ENCODE results near the gene FOXL3.
"Not testable (repeated sequence)": the region's sequence is repeated elsewhere in the genome, so short reads cannot be mapped to it uniquely, and the experiment has no call there.

FOXL3 gene

GRCh38 chr7:289756-290553 lies at the start of gene FOXL3:
Gene FOXL3, plus strand, starts transcription at chr7:290170. Its CDS starts 0 bp downstream, at chr7:290170.
- no peak for DNase-seq (ENCODE audit: low read depth in 1 of 2, low spot score in 1 of 2)
- no peak for TF ChIP-seq JUND (IDR thresholded peaks at IDR 0.05; ENCODE audit: low read depth)
- in situ Hi-C loops (cut with HindIII; ENCODE audit: low pct_unique_long_range_greater_than_20kb, low sequenced_read_pairs), result no loop called here

- in situ Hi-C loops (cut with HindIII; ENCODE audit: low pct_unique_long_range_greater_than_20kb, low sequenced_read_pairs), result no loop called here
- no peak for TF ChIP-seq JUND (IDR thresholded peaks at IDR 0.05; ENCODE audit: low read depth)
- no peak for DNase-seq (ENCODE audit: low read depth in 1 of 2, low spot score in 1 of 2)
Observed at GRCh38 chr7:240887-241421, 49.0 kb upstream of the FOXL3 start.

DNA sequence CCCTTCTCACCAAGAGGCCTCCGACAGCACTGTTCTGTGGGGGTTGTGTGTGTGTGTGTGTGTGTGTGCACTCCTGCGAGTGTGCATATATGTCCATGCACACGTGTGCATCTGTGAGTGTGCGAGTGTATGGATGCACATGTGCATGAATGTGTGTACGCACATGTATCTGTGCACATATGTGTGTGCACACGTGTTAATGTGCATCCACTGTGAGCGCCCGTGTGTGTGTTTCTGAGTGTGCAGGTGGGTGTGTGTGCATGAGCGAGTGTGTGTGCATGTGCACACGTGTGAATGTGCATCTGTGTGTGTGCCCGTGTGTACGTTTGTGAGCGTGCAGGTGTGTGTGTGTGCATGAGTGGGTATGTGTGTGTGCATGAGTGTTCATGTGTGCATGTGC lies 48.5 kb upstream of the FOXL3 start:
- DNase-seq (ENCODE audit: low read depth in 1 of 2, low spot score in 1 of 2), result no peak
- TF ChIP-seq JUND (IDR thresholded peaks at IDR 0.05; ENCODE audit: low read depth), result no peak
- in situ Hi-C loops (cut with HindIII; ENCODE audit: low pct_unique_long_range_greater_than_20kb, low sequenced_read_pairs), result no loop called here

GRCh38 chr7:242826-243579 lies 47.0 kb upstream of the FOXL3 start:
- DNase-seq (ENCODE audit: low read depth in 1 of 2, low spot score in 1 of 2); in situ Hi-C loops (cut with HindIII; ENCODE audit: low pct_unique_long_range_greater_than_20kb, low sequenced_read_pairs): not testable (repeated sequence)

DNA sequence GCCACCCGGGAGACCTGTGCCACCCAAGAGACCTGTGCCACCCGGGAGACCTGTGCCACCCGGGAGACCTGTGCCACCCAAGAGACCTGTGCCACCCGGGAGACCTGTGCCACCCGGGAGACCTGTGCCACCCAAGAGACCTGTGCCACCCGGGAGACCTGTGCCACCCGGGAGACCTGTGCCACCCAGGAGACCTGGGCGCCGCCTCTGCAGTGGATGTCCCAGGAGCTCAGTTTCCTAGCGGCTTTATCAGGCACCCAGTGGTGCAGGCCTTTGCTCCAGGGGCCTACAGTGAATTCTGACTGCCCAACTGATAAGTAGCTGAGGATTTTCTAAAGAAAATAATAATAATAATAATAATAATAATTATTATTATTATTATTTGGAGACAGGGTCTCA lies 46.4 kb upstream of the FOXL3 start:
- in situ Hi-C loops (cut with HindIII; ENCODE audit: low pct_unique_long_range_greater_than_20kb, low sequenced_read_pairs); DNase-seq (ENCODE audit: low read depth in 1 of 2, low spot score in 1 of 2): not testable (repeated sequence)

DNA sequence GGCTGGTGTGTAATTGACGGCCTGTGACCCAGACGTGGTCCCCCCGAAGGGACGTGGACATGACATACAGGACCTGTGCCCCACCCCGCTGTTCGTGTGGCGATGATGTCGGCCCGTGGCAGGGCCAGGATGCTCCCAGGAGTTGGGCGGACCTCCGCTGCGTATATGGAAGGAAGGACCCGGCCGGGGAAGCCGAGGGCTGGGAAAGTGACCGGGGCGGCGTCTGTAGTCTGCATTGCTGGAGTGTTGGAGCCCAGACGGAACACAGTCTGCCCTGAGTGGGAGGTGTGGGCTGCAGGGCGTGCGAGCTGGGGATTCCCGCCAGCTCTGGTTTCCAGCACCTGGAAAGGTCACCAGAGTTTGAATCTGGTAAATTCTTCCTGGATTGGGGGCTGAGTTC lies 45.0 kb upstream of the FOXL3 start:
- no peak for DNase-seq (ENCODE audit: low read depth in 1 of 2, low spot score in 1 of 2)
- no peak for TF ChIP-seq JUND (IDR thresholded peaks at IDR 0.05; ENCODE audit: low read depth)
- in situ Hi-C loops (cut with HindIII; ENCODE audit: low pct_unique_long_range_greater_than_20kb, low sequenced_read_pairs), result no loop called here

DNA sequence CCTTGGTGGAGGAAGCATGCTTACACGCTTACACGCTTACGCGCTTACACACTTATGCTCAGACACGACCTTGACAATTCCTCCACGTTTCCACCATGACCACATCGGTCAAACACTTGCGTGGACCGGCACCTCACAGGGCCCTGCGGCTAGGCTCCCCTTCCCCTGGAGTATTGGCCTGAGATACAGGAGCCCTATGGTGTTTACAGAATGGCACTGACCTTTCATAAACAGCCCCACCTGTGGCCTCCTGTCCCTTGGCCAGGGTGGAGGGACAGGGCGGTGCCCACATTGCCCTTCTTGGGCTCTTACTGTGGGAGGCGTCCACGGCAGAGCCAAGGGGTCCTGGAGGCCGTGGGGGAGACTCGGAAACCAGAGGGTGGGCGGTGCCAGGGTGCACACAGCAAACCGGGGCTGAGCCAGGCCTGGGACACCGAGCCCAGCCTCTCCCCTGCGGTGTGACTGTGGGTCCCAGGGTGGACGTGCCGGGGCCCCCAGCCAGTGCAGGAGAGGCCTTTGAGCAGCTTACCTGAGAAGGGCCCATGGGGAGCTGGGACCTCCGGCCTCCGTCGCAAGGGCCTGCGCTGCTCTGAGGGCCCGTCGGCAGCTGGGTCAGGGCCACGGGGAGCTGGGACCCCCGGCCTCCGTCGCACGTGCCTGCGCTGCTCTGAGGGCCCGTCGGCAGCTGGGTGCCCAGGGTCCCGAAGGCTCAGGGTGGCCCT lies 44.2 kb upstream of the FOXL3 start:
- no peak for DNase-seq (ENCODE audit: low read depth in 1 of 2, low spot score in 1 of 2)
- in situ Hi-C loops (cut with HindIII; ENCODE audit: low pct_unique_long_range_greater_than_20kb, low sequenced_read_pairs), result no loop called here
- no peak for TF ChIP-seq JUND (IDR thresholded peaks at IDR 0.05; ENCODE audit: low read depth)

- in situ Hi-C loops (cut with HindIII; ENCODE audit: low pct_unique_long_range_greater_than_20kb, low sequenced_read_pairs), result no loop called here
- TF ChIP-seq JUND (IDR thresholded peaks at IDR 0.05; ENCODE audit: low read depth), result no peak
- DNase-seq (ENCODE audit: low read depth in 1 of 2, low spot score in 1 of 2), result no peak
Observed at GRCh38 chr7:246451-246850, 43.5 kb upstream of the FOXL3 start.

DNA sequence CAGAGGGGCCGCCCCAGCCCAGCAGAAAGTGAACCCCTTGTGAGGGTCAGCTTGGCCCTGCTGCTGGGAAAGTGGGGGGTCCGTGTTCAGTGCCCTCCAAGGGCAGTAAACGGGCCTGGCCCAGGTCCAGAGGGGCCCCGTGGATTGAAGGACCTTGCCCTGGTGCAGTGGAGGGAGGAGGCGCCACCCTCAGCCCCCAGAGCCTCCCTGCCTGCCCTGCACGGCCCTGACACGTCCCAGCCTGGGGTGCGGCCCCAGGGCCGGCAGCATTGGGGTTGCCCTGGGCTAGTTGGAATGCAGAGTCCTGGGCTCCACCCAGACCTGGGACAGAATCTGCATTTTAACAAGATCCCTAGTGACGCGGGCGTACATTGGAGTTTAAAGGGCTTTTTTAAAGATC lies 42.8 kb upstream of the FOXL3 start:
- TF ChIP-seq JUND (IDR thresholded peaks at IDR 0.05; ENCODE audit: low read depth), result no peak
- in situ Hi-C loops (cut with HindIII; ENCODE audit: low pct_unique_long_range_greater_than_20kb, low sequenced_read_pairs), result no loop called here
- no peak for DNase-seq (ENCODE audit: low read depth in 1 of 2, low spot score in 1 of 2)

DNA sequence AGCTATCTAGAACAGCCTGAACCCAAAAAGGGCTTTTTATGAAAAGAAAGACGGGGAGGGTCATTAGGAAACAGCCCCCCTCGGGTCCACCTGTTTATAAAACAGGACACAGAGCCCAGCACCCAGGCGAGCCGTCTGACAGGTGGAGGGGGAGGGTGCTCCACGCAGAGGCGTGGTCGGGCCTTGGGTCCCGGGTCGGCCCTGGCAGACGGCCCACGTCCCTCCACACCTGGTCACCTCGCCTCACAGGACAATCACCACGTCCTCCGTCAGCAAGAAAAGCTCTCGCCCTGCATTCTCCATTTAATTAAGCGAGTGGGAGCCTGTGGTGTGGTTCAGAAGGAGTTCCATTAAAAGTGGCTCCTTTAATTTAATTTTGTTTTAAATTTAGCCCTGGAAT lies 42.3 kb upstream of the FOXL3 start:
- TF ChIP-seq JUND (IDR thresholded peaks at IDR 0.05; ENCODE audit: low read depth), result no peak
- no peak for DNase-seq (ENCODE audit: low read depth in 1 of 2, low spot score in 1 of 2)
- in situ Hi-C loops (cut with HindIII; ENCODE audit: low pct_unique_long_range_greater_than_20kb, low sequenced_read_pairs), result no loop called here

DNA sequence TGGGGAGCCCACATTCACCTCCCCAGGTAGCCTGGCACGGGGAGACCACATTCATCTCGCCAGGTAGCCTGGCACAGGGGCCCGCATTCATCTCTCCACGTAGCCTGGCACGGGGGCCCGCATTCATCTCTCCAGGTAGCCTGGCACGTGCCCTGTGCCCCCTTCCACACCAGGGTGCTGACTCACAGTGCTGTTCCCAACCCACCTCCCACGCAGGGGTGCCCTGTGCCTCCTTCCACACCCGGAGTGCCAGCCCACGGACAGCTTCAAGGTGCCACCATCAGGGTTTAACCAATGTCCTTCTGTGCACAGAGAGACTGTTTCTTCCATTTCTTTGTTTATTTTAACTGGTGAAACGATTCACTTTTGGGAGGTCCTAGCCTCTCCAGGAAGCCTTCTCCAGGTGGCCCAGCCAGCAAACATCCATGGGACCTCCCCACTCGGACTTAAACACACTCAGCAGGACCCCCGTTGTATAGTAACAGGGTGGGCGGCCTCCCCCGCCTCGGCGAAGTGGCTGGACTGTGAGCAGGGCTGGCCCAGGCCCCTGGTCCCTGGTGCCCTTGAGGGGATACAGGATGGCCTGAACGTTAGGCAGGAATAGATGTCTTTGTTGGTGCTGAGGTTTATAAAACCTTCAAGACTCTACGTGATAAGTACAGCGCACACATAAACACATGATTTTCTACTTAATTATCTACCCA lies 41.1 kb upstream of the FOXL3 start:
- TF ChIP-seq JUND (IDR thresholded peaks at IDR 0.05; ENCODE audit: low read depth), result no peak
- DNase-seq (ENCODE audit: low read depth in 1 of 2, low spot score in 1 of 2), result no peak
- in situ Hi-C loops (cut with HindIII; ENCODE audit: low pct_unique_long_range_greater_than_20kb, low sequenced_read_pairs), result no loop called here

- no peak for TF ChIP-seq JUND (IDR thresholded peaks at IDR 0.05; ENCODE audit: low read depth)
Observed at GRCh38 chr7:249989-250388, 40.0 kb upstream of the FOXL3 start.

More at GRCh38 chr7:249989-250388, 40.0 kb upstream of the FOXL3 start:
- in situ Hi-C loops (cut with HindIII; ENCODE audit: low pct_unique_long_range_greater_than_20kb, low sequenced_read_pairs), result no loop called here
- DNase-seq (ENCODE audit: low read depth in 1 of 2, low spot score in 1 of 2), result no peak
